Lung (tissue), 12 donors: ENCODE measurements around the gene SRRM3. TPM values are rescaled to one million over a fixed set of nuclear protein-coding genes. Genes with fewer than 3 reads are reported as not detected.
"Not testable (repeated sequence)": the region's sequence is repeated elsewhere in the genome, so short reads cannot be mapped to it uniquely, and the experiment has no call there.

ENCODE experiments used
- ATAC-seq: fragments of 200-7000 bp; cut with Tn5 transposase; one replicate; pipeline ENCODE4 v1.9.1; 2020; ENCODE audit warnings: moderate number of reproducible peaks; ENCODE audit not compliant: insufficient read depth, low FRiP score
- DNase-seq, 3 donors: peaks; one replicate each; pipeline ENCODE4 v3.0.0-alpha.2; 2013 to 2017
- H3K27ac ChIP-seq, 2 donors: one replicate each; pipeline ENCODE4 v1.5.1; 2013; ENCODE audit warnings: mild to moderate bottlenecking in 2 of 2, moderate library complexity in 2 of 2, control low read depth in 1 of 2, inconsistent platforms in 1 of 2, low read depth in 1 of 2, low read length in 1 of 2
- H3K27me3 ChIP-seq, 3 donors: one replicate each; pipeline ENCODE4 v1.5.1; 2013; ENCODE audit warnings: low read length in 2 of 3; ENCODE audit not compliant: control insufficient read depth in 3 of 3, insufficient read depth in 3 of 3
- H3K36me3 ChIP-seq, 4 donors: one replicate each; pipeline ENCODE4 v1.5.1; 2013; ENCODE audit warnings: low read length in 4 of 4, mild to moderate bottlenecking in 1 of 4, moderate library complexity in 1 of 4; ENCODE audit not compliant: control insufficient read depth in 4 of 4, insufficient read depth in 4 of 4
- H3K4me1 ChIP-seq, 5 donors: one replicate each; pipeline ENCODE4 v1.5.1; 2013; ENCODE audit warnings: low read length in 5 of 5, mild to moderate bottlenecking in 2 of 5, moderate library complexity in 1 of 5; ENCODE audit not compliant: control insufficient read depth in 5 of 5, insufficient read depth in 5 of 5
- H3K4me3 ChIP-seq: one replicate; pipeline ENCODE4 v1.5.1; 2013; ENCODE audit warnings: mild to moderate bottlenecking, control low read depth, moderate library complexity
- H3K9ac ChIP-seq, 2 donors: one replicate each; pipeline ENCODE4 v1.5.1; 2013; ENCODE audit warnings: low read length in 2 of 2, control low read depth in 1 of 2; ENCODE audit not compliant: insufficient read depth in 1 of 2
- H3K9me3 ChIP-seq, 4 donors: one replicate each; pipeline ENCODE4 v1.5.1; 2013; ENCODE audit warnings: low read length in 3 of 4, mild to moderate bottlenecking in 1 of 4, moderate library complexity in 1 of 4; ENCODE audit not compliant: control insufficient read depth in 4 of 4, insufficient read depth in 3 of 4
- WGBS, 2 donors: extraction: QIAGEN DNeasy Blood & Tissue Kit; methylation state at CpG; one replicate each; pipeline ENCODE4 v1.1.7; 2013; 5-methylcytosine and 5-hydroxymethylcytosine counted together
- polyA plus RNA-seq, 2 donors: library from polyadenylated mRNA; stranded (reverse); fragments of 200-250 nt; gene quantifications; one replicate each; pipeline ENCODE4 v1.2.1, GENCODE V29; 2013
- total RNA-seq, 2 donors: library from RNA; depleted of rRNA in 1 of 2; stranded (reverse); fragments of >200 nt in 1 of 2; gene quantifications; one replicate each; pipeline ENCODE4 v1.2.1, GENCODE V29; 2014 to 2021
- TF ChIP-seq, protein P1 (sequence below): IDR thresholded peaks from 2 replicates; pipeline ENCODE4 v1.5.1; 2012; ENCODE audit warnings: mild to moderate bottlenecking; ENCODE audit errors: control extremely low read depth, extremely low read depth
- donor health status: control.
- donor health status: control.
- donor health status: Bipolar disorder and iron deficiency.
- donor health status: healthy.
- donor health status: DM: yes; HTN: yes; CAD: no.

Gene SRRM3
- total and polyA plus RNA-seq, 4 donors, result 0.14 to 0.83 (median 0.63) TPM

DNA sequence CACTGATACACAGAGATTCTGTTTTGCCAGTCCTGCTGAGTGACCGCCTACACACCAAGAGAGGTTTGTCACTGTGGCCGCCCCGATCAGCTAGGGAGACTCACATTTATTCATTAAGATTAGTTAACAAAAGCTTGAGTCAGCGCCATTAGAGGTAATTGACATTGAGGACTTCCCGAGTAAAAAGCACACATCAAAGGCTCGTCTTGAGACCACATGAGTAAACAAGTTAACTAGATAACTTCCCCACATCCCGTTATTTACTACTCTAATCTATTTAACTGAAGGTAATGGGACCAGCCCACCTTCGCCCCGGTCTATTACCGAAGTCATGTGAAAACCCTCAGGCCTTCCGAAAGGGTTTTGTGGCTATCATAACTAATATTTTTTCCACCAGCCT lies 23.0 kb downstream of the SRRM3 start:
- H3K27me3 ChIP-seq, result peaks cover 3 to 6% (median 3%) of the 10 kb centered on the region in 3 donors
- H3K36me3 ChIP-seq, result no peaks in the 10 kb centered on the region
- H3K9ac ChIP-seq, result no peak overlapping the region
- ATAC-seq (no peak), DNase-seq (no peak)
- peaks cover 0 to 8% (median 0%) of the 10 kb centered on the region in 4 donors for H3K9me3 ChIP-seq
- H3K4me3 ChIP-seq, result no peak overlapping the region
- WGBS, 2 donors, result 33 to 35% methylated on average over 11 of the region's 11 CpGs
- H3K4me1 ChIP-seq, result peaks cover 0 to 2% (median 0%) of the 10 kb centered on the region in 5 donors
- H3K27ac ChIP-seq, result no peak overlapping the region
- TF ChIP-seq, protein P1, sequence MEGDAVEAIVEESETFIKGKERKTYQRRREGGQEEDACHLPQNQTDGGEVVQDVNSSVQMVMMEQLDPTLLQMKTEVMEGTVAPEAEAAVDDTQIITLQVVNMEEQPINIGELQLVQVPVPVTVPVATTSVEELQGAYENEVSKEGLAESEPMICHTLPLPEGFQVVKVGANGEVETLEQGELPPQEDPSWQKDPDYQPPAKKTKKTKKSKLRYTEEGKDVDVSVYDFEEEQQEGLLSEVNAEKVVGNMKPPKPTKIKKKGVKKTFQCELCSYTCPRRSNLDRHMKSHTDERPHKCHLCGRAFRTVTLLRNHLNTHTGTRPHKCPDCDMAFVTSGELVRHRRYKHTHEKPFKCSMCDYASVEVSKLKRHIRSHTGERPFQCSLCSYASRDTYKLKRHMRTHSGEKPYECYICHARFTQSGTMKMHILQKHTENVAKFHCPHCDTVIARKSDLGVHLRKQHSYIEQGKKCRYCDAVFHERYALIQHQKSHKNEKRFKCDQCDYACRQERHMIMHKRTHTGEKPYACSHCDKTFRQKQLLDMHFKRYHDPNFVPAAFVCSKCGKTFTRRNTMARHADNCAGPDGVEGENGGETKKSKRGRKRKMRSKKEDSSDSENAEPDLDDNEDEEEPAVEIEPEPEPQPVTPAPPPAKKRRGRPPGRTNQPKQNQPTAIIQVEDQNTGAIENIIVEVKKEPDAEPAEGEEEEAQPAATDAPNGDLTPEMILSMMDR, result no peak

- peaks cover 0 to 2% (median 0%) of the 10 kb centered on the region in 5 donors for H3K4me1 ChIP-seq
- H3K9ac ChIP-seq, result no peak overlapping the region
- peaks cover 3 to 6% (median 3%) of the 10 kb centered on the region in 3 donors for H3K27me3 ChIP-seq
- 11 to 13% methylated on average over 11 of the region's 11 CpGs for WGBS, 2 donors
- ATAC-seq (no peak), DNase-seq (peak; percentile 40 to 63 (median 53))
- peaks cover 0 to 6% (median 0%) of the 10 kb centered on the region in 4 donors for H3K9me3 ChIP-seq
- H3K36me3 ChIP-seq, result no peaks in the 10 kb centered on the region
- H3K27ac ChIP-seq, result no peak overlapping the region
- TF ChIP-seq, protein P1, result no peak
- no peak overlapping the region for H3K4me3 ChIP-seq
Measured at GRCh38 chr7:76225379-76225778, 23.7 kb downstream of the SRRM3 start.

DNA sequence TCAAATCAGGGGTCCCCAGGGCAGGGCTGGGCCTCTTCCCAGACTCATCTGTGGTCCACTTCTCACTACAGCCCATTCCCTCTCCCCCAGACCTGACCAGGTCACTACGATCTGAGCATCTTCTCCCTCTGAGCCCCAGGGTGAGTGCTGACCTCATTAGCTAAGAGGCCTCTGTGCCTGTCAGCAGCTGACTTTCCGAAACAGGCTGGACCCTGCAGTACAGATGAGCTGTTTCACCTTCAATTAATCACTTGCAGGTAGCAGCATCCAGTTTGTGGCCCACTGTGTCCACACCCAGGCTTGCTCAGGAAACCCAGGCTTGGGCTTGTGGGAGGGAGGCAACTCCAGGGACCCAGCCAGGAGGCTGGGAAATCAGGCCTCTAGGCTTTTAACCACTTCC lies 24.3 kb downstream of the SRRM3 start:
- Histone ChIP-seq H3K27me3 (peaks cover 3 to 6% (median 3%) of the 10 kb centered on the region in 3 donors), H3K27ac (no peak overlapping the region), H3K36me3 (no peaks in the 10 kb centered on the region), H3K9ac (no peak overlapping the region), H3K9me3 (peaks cover 0 to 6% (median 0%) of the 10 kb centered on the region in 4 donors), H3K4me1 (no peaks in the 10 kb centered on the region), H3K4me3 (no peak overlapping the region)
- WGBS, 2 donors, result 62 to 63% methylated on average over 2 of the region's 2 CpGs
- DNase-seq (no peak), ATAC-seq (no peak)
- TF ChIP-seq, protein P1, result no peak

- not testable (repeated sequence) for H3K4me1 ChIP-seq, H3K36me3 ChIP-seq, H3K9ac ChIP-seq, ATAC-seq, H3K27ac ChIP-seq, H3K4me3 ChIP-seq, DNase-seq
- WGBS, 2 donors, result 91 to 96% methylated on average over 1 of the region's 1 CpG
- Histone ChIP-seq H3K27me3 (peaks cover 2 to 12% (median 6%) of the 10 kb centered on the region in 3 donors), H3K9me3 (peaks cover 0 to 12% (median 0%) of the 10 kb centered on the region in 4 donors)
Measured at GRCh38 chr7:76226878-76227423, 25.3 kb downstream of the SRRM3 start.
